ENCODE results near the gene RBP5.

GRCh38 chr12:7083125-7083524 lies 45.6 kb downstream of the RBP5 start:
- TF ChIP-seq CTCF (IDR thresholded peaks at IDR 0.05) (no peak), POLR2A (IDR thresholded peaks at IDR 0.05) (no peak)
